T-cell (primary cell): ENCODE data around the gene ALDH3B1. TPM values are rescaled to one million over a fixed set of nuclear protein-coding genes. Genes with fewer than 3 reads are reported as not detected.

Experiments used
- ATAC-seq, 4 experiments: fragments of 200-7000 bp in 3 of 4; fragments of 150-1000 bp in 1 of 4; cut with Tn5 transposase; replicated peaks in 1 of 4; 1 replicate in 3 of 4; 2 replicates in 1 of 4; pipeline ENCODE4 v1.10.0; 2021; ENCODE audit warnings: moderate library complexity in 3 of 4, mild to moderate bottlenecking in 2 of 4, moderate number of reproducible peaks in 1 of 4
- CTCF ChIA-PET, 2 donors: fragments of 300-600 bp; sonication (Branson Sonifier 250); formaldehyde crosslinking; loops; one replicate each; lab custom pipeline; 2022; ENCODE audit warnings: antibody characterized with exemption in 2 of 2; lab: Charles Lee
- POLR2A ChIA-PET, 2 donors: fragments of 300-600 bp; sonication (Branson Sonifier 250); formaldehyde crosslinking; loops; one replicate each; lab custom pipeline; 2022; ENCODE audit warnings: antibody characterized with exemption in 2 of 2; lab: Charles Lee
- DNase-seq, 35 experiments: peaks; one replicate each; pipeline versions ENCODE4 v3.0.0 to v3.0.0-alpha.2; 2013 to 2023
- H3K27ac ChIP-seq: one replicate; pipeline ENCODE4 v1.5.1; 2013; ENCODE audit warnings: low read length
- H3K27me3 ChIP-seq, 2 experiments: replicated peaks in 1 of 2; 1 replicate in 1 of 2; 2 replicates in 1 of 2; pipeline versions ENCODE4 v1.6.1 to v1.7.0; 2013; ENCODE audit warnings: low read length in 1 of 2, mixed read lengths in 1 of 2; ENCODE audit not compliant: control insufficient read depth in 2 of 2, insufficient read depth in 2 of 2; ENCODE audit errors: extremely low read depth in 1 of 2
- H3K36me3 ChIP-seq, 2 donors: 1 replicate in 1 of 2; 2 replicates in 1 of 2; pipeline versions ENCODE4 v1.6.1 to v1.7.0; 2013; ENCODE audit warnings: low read length in 1 of 2; ENCODE audit not compliant: control insufficient read depth in 2 of 2, insufficient read depth in 1 of 2; ENCODE audit errors: extremely low read depth in 1 of 2
- H3K4me1 ChIP-seq, 2 experiments: 1 replicate in 1 of 2; 2 replicates in 1 of 2; pipeline versions ENCODE4 v1.6.1 to v1.7.0; 2013; ENCODE audit warnings: low read length in 2 of 2, mixed read lengths in 1 of 2; ENCODE audit not compliant: insufficient read depth in 2 of 2, control insufficient read depth in 1 of 2; ENCODE audit errors: extremely low read depth in 1 of 2
- H3K4me3 ChIP-seq, 2 donors: 1 replicate in 1 of 2; 2 replicates in 1 of 2; pipeline versions ENCODE4 v1.5.1 to v1.7.0; 2013; ENCODE audit warnings: mild to moderate bottlenecking in 2 of 2, low read length in 1 of 2, moderate library complexity in 1 of 2; ENCODE audit not compliant: control insufficient read depth in 1 of 2; ENCODE audit errors: extremely low read depth in 1 of 2
- H3K9me3 ChIP-seq: 2 replicates; pipeline ENCODE4 v1.7.0; 2013
- H3K27ac Mint-ChIP-seq, 2 donors: one replicate each; pipeline ENCODE4 v1.8.0; 2020 to 2021; ENCODE audit warnings: mild to moderate bottlenecking in 2 of 2, mixed read lengths in 2 of 2
- H3K27me3 Mint-ChIP-seq, 2 donors: one replicate each; pipeline ENCODE4 v1.8.0; 2021 to 2022; ENCODE audit warnings: mixed read lengths in 2 of 2
- H3K36me3 Mint-ChIP-seq: one replicate; pipeline ENCODE4 v1.8.0; 2021; ENCODE audit warnings: mixed read lengths
- H3K4me1 Mint-ChIP-seq, 3 donors: one replicate each; pipeline ENCODE4 v1.8.0; 2020 to 2022; ENCODE audit warnings: mixed read lengths in 3 of 3, mild to moderate bottlenecking in 1 of 3
- H3K4me3 Mint-ChIP-seq, 3 donors: one replicate each; pipeline ENCODE4 v1.8.0; 2020 to 2022; ENCODE audit warnings: mild to moderate bottlenecking in 3 of 3, mixed read lengths in 3 of 3, moderate library complexity in 3 of 3
- H3K9me3 Mint-ChIP-seq, 3 donors: one replicate each; pipeline ENCODE4 v1.8.0; 2020 to 2022; ENCODE audit warnings: mixed read lengths in 3 of 3
- WGBS: methylation state at CpG from one replicate; pipeline ENCODE4 v1.1.5; 2013; ENCODE audit warnings: missing lambda C conversion rate; ENCODE audit not compliant: insufficient coverage; 5-methylcytosine and 5-hydroxymethylcytosine counted together
- total RNA-seq, 35 experiments: library from RNA in 6 of 35; stranded (reverse) in 6 of 35; fragments of 120-200 nt in 1 of 35; gene quantifications; one replicate each; pipeline versions ENCODE4 v1.2.1 to v1.2.4 and lab custom pipeline; 2013 to 2026

The ALDH3B1 gene
- total RNA-seq, 5 donors from 2014 or later (not counting 1 experiment from before 2014, with no cell fraction given), result 0.20 to 0.53 (median 0.25) TPM

- Histone ChIP-seq H3K9me3 (no peaks in the 10 kb centered on the region), H3K27me3 (no peaks in the 10 kb centered on the region), H3K4me1 (no peaks in the 10 kb centered on the region), H3K27ac (no peak overlapping the region), H3K4me3 (no peak overlapping the region), H3K36me3 (peaks cover 2 to 4% of the 10 kb centered on the region in 2 donors)
- Mint-ChIP-seq H3K4me3 (no peak overlapping the region), H3K4me1 (no peaks in the 10 kb centered on the region), H3K27ac (no peak overlapping the region), H3K36me3 (peaks cover 53% of the 10 kb centered on the region), H3K27me3 (no peaks in the 10 kb centered on the region), H3K9me3 (no peaks in the 10 kb centered on the region)
- WGBS, result 82% methylated on average over 4 of the region's 5 CpGs
- POLR2A ChIA-PET, result no interaction called here
- DNase-seq (no peak), ATAC-seq (no peak)
- CTCF ChIA-PET, result no interaction called here
Measured at GRCh38 chr11:68065841-68066240, 55.7 kb downstream of the ALDH3B1 start.

GRCh38 chr11:68066742-68067141 is 56.6 kb downstream of the ALDH3B1 start:
- Mint-ChIP-seq H3K27ac (no peak overlapping the region), H3K9me3 (no peaks in the 10 kb centered on the region), H3K36me3 (peaks cover 48% of the 10 kb centered on the region), H3K27me3 (no peaks in the 10 kb centered on the region), H3K4me1 (no peaks in the 10 kb centered on the region), H3K4me3 (no peak overlapping the region)
- Histone ChIP-seq H3K4me1 (no peaks in the 10 kb centered on the region), H3K4me3 (no peak overlapping the region), H3K27ac (no peak overlapping the region), H3K36me3 (peaks cover 2 to 4% of the 10 kb centered on the region in 2 donors), H3K27me3 (no peaks in the 10 kb centered on the region), H3K9me3 (no peaks in the 10 kb centered on the region)
- no peak for DNase-seq
- ChIA-PET POLR2A (no interaction called here), CTCF (no interaction called here)
- ATAC-seq, result no peak
- WGBS, result 94% methylated on average over 3 of the region's 3 CpGs

- DNase-seq (no peak), ATAC-seq (no peak)
- no peaks in the 10 kb centered on the region for H3K9me3 Mint-ChIP-seq
- H3K36me3 ChIP-seq, result peaks cover 0 to 4% of the 10 kb centered on the region in 2 donors
- H3K27ac ChIP-seq, result no peak overlapping the region
- no peaks in the 10 kb centered on the region for H3K4me1 ChIP-seq
- H3K27me3 Mint-ChIP-seq, result no peaks in the 10 kb centered on the region
- no peaks in the 10 kb centered on the region for H3K27me3 ChIP-seq
- H3K27ac Mint-ChIP-seq, result no peak overlapping the region
- H3K4me3 ChIP-seq, result no peak overlapping the region
- H3K9me3 ChIP-seq, result no peaks in the 10 kb centered on the region
- no peaks in the 10 kb centered on the region for H3K4me1 Mint-ChIP-seq
- WGBS, result 100% methylated on average over 1 of the region's 5 CpGs
- ChIA-PET CTCF (no interaction called here), POLR2A (no interaction called here)
- H3K36me3 Mint-ChIP-seq, result peaks cover 42% of the 10 kb centered on the region
- no peak overlapping the region for H3K4me3 Mint-ChIP-seq
Measured at GRCh38 chr11:68067991-68068390, 57.9 kb downstream of the ALDH3B1 start.

DNA sequence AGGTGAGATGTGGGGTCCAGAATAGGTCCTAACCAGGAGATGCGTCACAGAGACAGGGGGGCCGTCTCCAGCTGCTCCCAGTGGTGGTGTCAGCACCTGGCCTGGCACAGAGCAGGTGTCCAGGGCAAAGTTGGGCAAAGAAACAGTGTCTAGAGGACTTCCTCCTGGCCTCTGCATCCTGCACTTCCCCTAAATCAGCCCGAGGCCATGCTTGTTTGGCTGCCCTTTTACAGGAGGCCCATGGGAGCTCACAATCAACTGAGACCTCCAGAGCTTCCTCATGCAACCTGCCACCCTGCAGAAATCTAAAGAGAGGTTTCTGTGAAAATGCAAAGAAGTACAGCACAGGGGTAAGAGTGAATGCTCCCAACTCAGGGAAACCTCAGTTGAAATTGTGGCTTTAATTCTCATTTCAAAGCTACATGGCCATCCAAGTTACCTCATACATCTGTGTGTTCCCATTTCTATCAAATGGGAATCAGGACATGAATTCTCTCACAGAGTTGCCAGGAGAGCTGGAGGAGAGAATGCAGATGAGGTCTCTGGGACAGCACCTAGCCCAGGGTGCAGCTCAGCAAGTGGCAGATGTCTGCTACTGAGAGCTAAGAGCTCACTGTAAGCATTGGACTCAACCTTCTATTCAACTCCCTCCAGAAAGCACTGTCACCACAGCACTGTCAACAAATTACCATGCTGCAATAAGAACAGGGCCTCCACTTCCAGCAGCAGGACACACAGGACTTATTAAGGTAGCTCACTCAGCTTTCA is 61.3 kb downstream of the ALDH3B1 start:
- POLR2A ChIA-PET, result no interaction called here
- Mint-ChIP-seq H3K4me3 (no peak overlapping the region), H3K9me3 (no peaks in the 10 kb centered on the region), H3K36me3 (peaks cover 28% of the 10 kb centered on the region), H3K4me1 (no peaks in the 10 kb centered on the region), H3K27ac (no peak overlapping the region), H3K27me3 (no peaks in the 10 kb centered on the region)
- ATAC-seq, result no peak
- Histone ChIP-seq H3K4me3 (no peak overlapping the region), H3K36me3 (no peaks in the 10 kb centered on the region), H3K27me3 (no peaks in the 10 kb centered on the region), H3K4me1 (no peaks in the 10 kb centered on the region), H3K27ac (no peak overlapping the region), H3K9me3 (no peaks in the 10 kb centered on the region)
- no peak for DNase-seq
- WGBS, result 88% methylated on average over 2 of the region's 3 CpGs
- CTCF ChIA-PET, result no interaction called here

DNA sequence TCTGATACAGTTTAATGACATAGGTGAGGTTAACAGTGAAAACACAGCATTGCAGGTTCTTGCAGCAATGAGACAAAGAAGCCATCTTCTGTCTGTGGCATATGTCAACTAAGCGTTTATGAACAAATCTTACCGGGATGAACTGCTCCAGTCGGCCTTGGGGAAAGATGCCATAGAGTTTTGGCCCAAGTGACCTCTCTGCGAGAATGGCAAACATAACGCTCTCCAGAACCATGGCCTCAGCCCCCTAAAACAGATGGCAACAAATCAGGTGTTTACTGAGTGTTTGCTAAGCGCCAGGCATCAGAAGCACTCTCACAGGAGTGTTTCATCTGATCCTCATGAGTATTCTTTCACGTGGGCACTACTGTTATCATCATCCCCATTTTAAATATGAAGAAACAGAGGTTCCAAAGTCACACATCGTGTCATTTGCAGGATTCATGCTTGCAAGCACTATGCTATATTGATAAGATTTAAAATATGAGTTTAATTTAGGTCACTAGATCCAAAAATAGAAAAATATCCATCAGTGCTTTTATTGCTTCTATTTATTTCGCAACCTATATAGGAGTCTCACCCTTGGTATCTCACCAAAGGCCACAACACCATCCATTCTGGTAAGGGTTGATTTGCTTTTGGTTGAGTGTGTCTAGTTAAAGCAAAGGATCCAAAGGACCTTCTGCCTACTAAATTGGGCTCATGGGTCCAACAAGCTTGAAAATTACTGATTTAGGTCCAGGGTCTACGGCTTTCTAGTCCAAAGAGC is 64.6 kb downstream of the ALDH3B1 start:
- Histone ChIP-seq H3K4me3 (no peak overlapping the region), H3K27ac (no peak overlapping the region), H3K4me1 (no peaks in the 10 kb centered on the region), H3K27me3 (no peaks in the 10 kb centered on the region), H3K36me3 (no peaks in the 10 kb centered on the region), H3K9me3 (no peaks in the 10 kb centered on the region)
- H3K9me3 Mint-ChIP-seq, result no peaks in the 10 kb centered on the region
- H3K27ac Mint-ChIP-seq, result no peak overlapping the region
- H3K4me3 Mint-ChIP-seq, result no peak overlapping the region
- WGBS, result 97% methylated on average over 6 of the region's 10 CpGs
- H3K27me3 Mint-ChIP-seq, result no peaks in the 10 kb centered on the region
- no peaks in the 10 kb centered on the region for H3K4me1 Mint-ChIP-seq
- DNase-seq, result no peak
- ChIA-PET POLR2A (interaction anchor here in 1 of 2 donors (0.7 kb wide), 1 partner anchor 20 kb away, joined by 3 read pairs; no protein-coding TSS in a partner anchor), CTCF (no interaction called here)
- ATAC-seq, result no peak
- peaks cover 16% of the 10 kb centered on the region for H3K36me3 Mint-ChIP-seq

DNA sequence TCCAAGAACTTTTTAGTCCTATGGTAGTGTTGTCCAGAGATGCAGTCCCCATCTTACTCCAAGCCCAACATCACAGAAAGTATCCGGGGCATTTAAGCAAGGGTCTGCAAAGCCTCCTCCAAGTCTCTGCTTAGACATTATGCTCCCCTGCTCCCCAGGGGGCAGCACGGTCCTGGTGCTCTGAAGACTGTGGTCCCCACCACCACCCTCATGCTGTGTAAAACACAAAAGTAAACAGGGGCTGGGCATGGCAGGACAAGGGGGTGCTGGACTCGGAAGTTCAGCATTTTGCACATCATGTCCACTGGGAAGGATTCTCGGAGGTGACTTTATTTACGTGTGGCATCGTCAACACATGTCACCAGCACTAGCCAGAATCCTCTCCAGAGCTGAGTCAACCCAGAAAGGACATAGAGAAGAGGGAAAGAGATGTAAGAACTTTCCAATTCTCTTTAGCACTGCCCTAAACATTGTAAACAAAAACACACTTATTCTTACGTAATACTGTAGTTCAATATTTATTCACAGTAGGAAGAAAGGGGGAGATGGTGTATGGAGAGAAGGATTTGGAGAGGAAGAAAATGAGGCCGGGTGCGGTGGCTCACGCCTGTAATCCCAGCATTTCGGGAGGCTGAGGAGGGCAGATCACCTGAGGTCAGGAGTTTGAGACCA is 66.4 kb downstream of the ALDH3B1 start:
- Mint-ChIP-seq H3K4me1 (no peaks in the 10 kb centered on the region), H3K36me3 (peaks cover 17% of the 10 kb centered on the region), H3K27me3 (no peaks in the 10 kb centered on the region), H3K9me3 (no peaks in the 10 kb centered on the region), H3K4me3 (no peak overlapping the region), H3K27ac (no peak overlapping the region)
- Histone ChIP-seq H3K27me3 (no peaks in the 10 kb centered on the region), H3K9me3 (no peaks in the 10 kb centered on the region), H3K27ac (no peak overlapping the region), H3K4me1 (no peaks in the 10 kb centered on the region), H3K36me3 (no peaks in the 10 kb centered on the region), H3K4me3 (no peak overlapping the region)
- DNase-seq (no peak), ATAC-seq (peak in 1 of 4 experiments; percentile 33)
- ChIA-PET POLR2A (no interaction called here), CTCF (no interaction called here)
- 70% methylated on average over 2 of the region's 11 CpGs for WGBS
